ENCODE measurements around the gene LTA. TPM values are rescaled to one million over a fixed set of nuclear protein-coding genes. Genes with fewer than 3 reads are reported as not detected.
A peak's percentile ranks its signal among the peaks of the same experiment; 100 is the strongest.

The LTA gene
- total RNA-seq, 1 experiment from 2014 or later: 1.1 TPM

DNA sequence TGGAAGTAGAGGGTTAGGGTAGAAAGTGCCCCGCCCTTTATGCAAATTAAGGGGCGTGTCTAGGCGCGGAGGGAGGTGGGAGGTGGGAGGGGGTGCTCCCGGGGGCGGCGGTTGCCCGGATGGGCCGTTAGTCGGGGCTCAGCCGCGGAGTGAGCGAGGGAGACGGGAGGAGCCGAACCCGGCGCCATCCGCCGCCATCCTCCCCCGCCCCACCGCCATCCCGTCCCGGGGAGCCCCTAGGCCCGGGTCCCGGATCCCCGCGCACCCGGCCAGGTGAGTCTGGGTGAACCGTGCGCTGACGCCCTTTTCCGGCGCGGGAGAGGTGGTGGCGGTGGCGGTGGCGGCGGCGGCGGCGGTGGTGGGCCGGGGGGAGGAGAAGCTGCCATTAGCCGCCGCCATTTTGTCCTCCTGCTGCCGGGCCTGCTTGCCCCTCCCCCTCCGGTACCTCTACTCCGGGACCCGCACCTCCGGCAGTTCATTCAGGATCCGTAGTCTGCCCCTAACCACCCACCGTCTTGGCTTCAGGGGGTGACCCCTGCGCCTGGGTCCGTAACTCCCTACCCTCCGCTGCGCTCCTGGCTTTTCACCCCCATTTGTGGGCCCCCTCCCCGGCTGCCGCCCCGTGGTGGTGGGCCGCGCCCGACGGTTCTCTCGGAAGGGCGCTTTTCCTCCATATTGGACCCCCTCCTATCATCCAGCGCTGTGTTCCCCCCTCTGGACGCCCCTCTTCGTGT is 48.7 kb downstream of the LTA start, which contains the start of gene PRRC2A (continued):
- TF ChIP-seq, protein P1, sequence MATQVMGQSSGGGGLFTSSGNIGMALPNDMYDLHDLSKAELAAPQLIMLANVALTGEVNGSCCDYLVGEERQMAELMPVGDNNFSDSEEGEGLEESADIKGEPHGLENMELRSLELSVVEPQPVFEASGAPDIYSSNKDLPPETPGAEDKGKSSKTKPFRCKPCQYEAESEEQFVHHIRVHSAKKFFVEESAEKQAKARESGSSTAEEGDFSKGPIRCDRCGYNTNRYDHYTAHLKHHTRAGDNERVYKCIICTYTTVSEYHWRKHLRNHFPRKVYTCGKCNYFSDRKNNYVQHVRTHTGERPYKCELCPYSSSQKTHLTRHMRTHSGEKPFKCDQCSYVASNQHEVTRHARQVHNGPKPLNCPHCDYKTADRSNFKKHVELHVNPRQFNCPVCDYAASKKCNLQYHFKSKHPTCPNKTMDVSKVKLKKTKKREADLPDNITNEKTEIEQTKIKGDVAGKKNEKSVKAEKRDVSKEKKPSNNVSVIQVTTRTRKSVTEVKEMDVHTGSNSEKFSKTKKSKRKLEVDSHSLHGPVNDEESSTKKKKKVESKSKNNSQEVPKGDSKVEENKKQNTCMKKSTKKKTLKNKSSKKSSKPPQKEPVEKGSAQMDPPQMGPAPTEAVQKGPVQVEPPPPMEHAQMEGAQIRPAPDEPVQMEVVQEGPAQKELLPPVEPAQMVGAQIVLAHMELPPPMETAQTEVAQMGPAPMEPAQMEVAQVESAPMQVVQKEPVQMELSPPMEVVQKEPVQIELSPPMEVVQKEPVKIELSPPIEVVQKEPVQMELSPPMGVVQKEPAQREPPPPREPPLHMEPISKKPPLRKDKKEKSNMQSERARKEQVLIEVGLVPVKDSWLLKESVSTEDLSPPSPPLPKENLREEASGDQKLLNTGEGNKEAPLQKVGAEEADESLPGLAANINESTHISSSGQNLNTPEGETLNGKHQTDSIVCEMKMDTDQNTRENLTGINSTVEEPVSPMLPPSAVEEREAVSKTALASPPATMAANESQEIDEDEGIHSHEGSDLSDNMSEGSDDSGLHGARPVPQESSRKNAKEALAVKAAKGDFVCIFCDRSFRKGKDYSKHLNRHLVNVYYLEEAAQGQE (IDR thresholded peaks at IDR 0.05; ENCODE audit: low read depth): no peak
- no peak for TF ChIP-seq RAD21 (IDR thresholded peaks at IDR 0.05; ENCODE audit: low read depth)
- peak; percentile 82 for TF ChIP-seq EGR1 (IDR thresholded peaks at IDR 0.05; ENCODE audit: low read depth)
- TF ChIP-seq CEBPB (IDR thresholded peaks at IDR 0.05; ENCODE audit: low read depth): no peak
- no peak for TF ChIP-seq CBX3 (IDR thresholded peaks at IDR 0.05; ENCODE audit: low read depth)
- no peak for TF ChIP-seq FOSL1 (IDR thresholded peaks at IDR 0.05; ENCODE audit: low read depth)
- no peak for TF ChIP-seq ZNF274 (IDR thresholded peaks at IDR 0.05; ENCODE audit: low read depth, low read length)
- TF ChIP-seq, protein P2, sequence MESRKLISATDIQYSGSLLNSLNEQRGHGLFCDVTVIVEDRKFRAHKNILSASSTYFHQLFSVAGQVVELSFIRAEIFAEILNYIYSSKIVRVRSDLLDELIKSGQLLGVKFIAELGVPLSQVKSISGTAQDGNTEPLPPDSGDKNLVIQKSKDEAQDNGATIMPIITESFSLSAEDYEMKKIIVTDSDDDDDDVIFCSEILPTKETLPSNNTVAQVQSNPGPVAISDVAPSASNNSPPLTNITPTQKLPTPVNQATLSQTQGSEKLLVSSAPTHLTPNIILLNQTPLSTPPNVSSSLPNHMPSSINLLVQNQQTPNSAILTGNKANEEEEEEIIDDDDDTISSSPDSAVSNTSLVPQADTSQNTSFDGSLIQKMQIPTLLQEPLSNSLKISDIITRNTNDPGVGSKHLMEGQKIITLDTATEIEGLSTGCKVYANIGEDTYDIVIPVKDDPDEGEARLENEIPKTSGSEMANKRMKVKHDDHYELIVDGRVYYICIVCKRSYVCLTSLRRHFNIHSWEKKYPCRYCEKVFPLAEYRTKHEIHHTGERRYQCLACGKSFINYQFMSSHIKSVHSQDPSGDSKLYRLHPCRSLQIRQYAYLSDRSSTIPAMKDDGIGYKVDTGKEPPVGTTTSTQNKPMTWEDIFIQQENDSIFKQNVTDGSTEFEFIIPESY (IDR thresholded peaks at IDR 0.05; ENCODE audit: extremely low read depth, insufficient replicate concordance, low read length): no peak
- TF ChIP-seq SRF (IDR thresholded peaks at IDR 0.05; ENCODE audit: low read depth): no peak
